Omental fat pad (tissue), 4 donors: Measurements from ENCODE around the gene PSME4. TPM values are rescaled to one million over a fixed set of nuclear protein-coding genes. Genes with fewer than 3 reads are reported as not detected.

Source experiments
- ATAC-seq: fragments of 150-250 bp; one replicate; pipeline ENCODE4 v1.9.1; 2016; ENCODE audit warnings: mild to moderate bottlenecking, moderate library complexity; ENCODE audit not compliant: low FRiP score
- DNase-seq: peaks from one replicate; pipeline ENCODE4 v3.0.0-alpha.2; 2019; ENCODE audit warnings: low spot score
- CTCF ChIP-seq, 3 donors: fragments of 450-650 bp; IDR thresholded peaks; one replicate each; pipeline ENCODE4 v1.5.1; 2016 to 2017; ENCODE audit warnings: antibody characterized with exemption in 3 of 3, mild to moderate bottlenecking in 3 of 3, moderate library complexity in 2 of 3
- total RNA-seq, 4 donors: library from RNA; depleted of rRNA; stranded (reverse); fragments of >200 nt; gene quantifications; one replicate each; pipeline ENCODE4 v1.1.0, GENCODE V29; 2016

PSME4 gene
- total RNA-seq, 4 donors from 2014 or later: 35.8 to 97.9 (median 45.5) TPM

- no peak for TF ChIP-seq CTCF (IDR thresholded peaks at IDR 0.05)
- no peak for ATAC-seq
- DNase-seq: no peak
These were observed 84.2 kb downstream of the PSME4 start for GRCh38 chr2:53886406-53887280.

GRCh38 chr2:53884883-53885282, 85.9 kb downstream of the PSME4 start:
- no peak for TF ChIP-seq CTCF (IDR thresholded peaks at IDR 0.05)
- ATAC-seq (no peak), DNase-seq (no peak)

GRCh38 chr2:53881986-53882385, 88.8 kb downstream of the PSME4 start:
- DNase-seq: no peak
- ATAC-seq: no peak
- TF ChIP-seq CTCF (IDR thresholded peaks at IDR 0.05): no peak

- ATAC-seq: no peak
- DNase-seq: no peak
- TF ChIP-seq CTCF (IDR thresholded peaks at IDR 0.05): no peak
These were observed 89.4 kb downstream of the PSME4 start for GRCh38 chr2:53881360-53881759.

- TF ChIP-seq CTCF (IDR thresholded peaks at IDR 0.05): no peak
- no peak for ATAC-seq
These were observed 90.0 kb downstream of the PSME4 start for GRCh38 chr2:53880756-53881155.

GRCh38 chr2:53877556-53877955, 93.2 kb downstream of the PSME4 start:
- TF ChIP-seq CTCF (IDR thresholded peaks at IDR 0.05): no peak
- ATAC-seq: no peak
- DNase-seq: no peak

More at GRCh38 chr2:53880756-53881155, 90.0 kb downstream of the PSME4 start:
- DNase-seq: no peak

GRCh38 chr2:53877112-53877511, 93.7 kb downstream of the PSME4 start:
- DNase-seq (no peak), ATAC-seq (no peak)
- TF ChIP-seq CTCF (IDR thresholded peaks at IDR 0.05): no peak
